NCI-H1694 treated with DMSO at 0.1 percent for 48 hours (cell line): ENCODE data around the gene EMC7.
"Not testable (repeated sequence)": the region's sequence is repeated elsewhere in the genome, so short reads cannot be mapped to it uniquely, and the experiment has no call there.

ENCODE experiments used
- DNase-seq: peaks from one replicate; lab custom pipeline; 2025; lab: John Stamatoyannopoulos, UW

The EMC7 gene

GRCh38 chr15:34084086-34084485, 17.6 kb downstream of the EMC7 start:
- DNase-seq, result no peak

GRCh38 chr15:34079904-34080303, 21.8 kb downstream of the EMC7 start:
- no peak for DNase-seq

GRCh38 chr15:34078900-34079299, 22.8 kb downstream of the EMC7 start:
- DNase-seq, result no peak

GRCh38 chr15:34076785-34077184, 24.9 kb downstream of the EMC7 start:
- no peak for DNase-seq

- DNase-seq, result no peak
These were observed 31.7 kb downstream of the EMC7 start for GRCh38 chr15:34070003-34070402.

- DNase-seq, result no peak
These were observed 35.7 kb downstream of the EMC7 start for GRCh38 chr15:34065941-34066340.

GRCh38 chr15:34065261-34065660, 36.4 kb downstream of the EMC7 start:
- DNase-seq, result no peak

- no peak for DNase-seq
These were observed 37.2 kb downstream of the EMC7 start for GRCh38 chr15:34064438-34064837.

GRCh38 chr15:34059946-34060345, 41.7 kb downstream of the EMC7 start:
- no peak for DNase-seq

- no peak for DNase-seq
These were observed 42.2 kb downstream of the EMC7 start for GRCh38 chr15:34059476-34059875.

- DNase-seq, result no peak
These were observed 44.8 kb downstream of the EMC7 start for GRCh38 chr15:34056911-34057310.

GRCh38 chr15:34055868-34056595, 45.6 kb downstream of the EMC7 start:
- DNase-seq, result no peak

GRCh38 chr15:34054081-34054707, 47.5 kb downstream of the EMC7 start:
- DNase-seq, result no peak

- DNase-seq, result not testable (repeated sequence)
These were observed 51.3 kb downstream of the EMC7 start for GRCh38 chr15:34050385-34050784.

GRCh38 chr15:34049112-34049511, 52.5 kb downstream of the EMC7 start:
- DNase-seq, result no peak

- DNase-seq, result no peak
These were observed 53.5 kb downstream of the EMC7 start for GRCh38 chr15:34047893-34048775.

GRCh38 chr15:34046471-34047145, 55.1 kb downstream of the EMC7 start:
- DNase-seq, result no peak

- DNase-seq, result no peak
These were observed 57.8 kb downstream of the EMC7 start for GRCh38 chr15:34043813-34044212.

GRCh38 chr15:34043391-34043790, 58.3 kb downstream of the EMC7 start:
- no peak for DNase-seq

- no peak for DNase-seq
These were observed 61.9 kb downstream of the EMC7 start for GRCh38 chr15:34039790-34040113.

- DNase-seq, result no peak
These were observed 62.5 kb downstream of the EMC7 start, which contains the start of gene AVEN for GRCh38 chr15:34038871-34039789. Gene AVEN, minus strand, starts transcription at chr15:34039204. Its CDS starts 158 bp downstream, at chr15:34039046.
